ENCODE measurements around the gene CHIA.

Gene CHIA

DNA sequence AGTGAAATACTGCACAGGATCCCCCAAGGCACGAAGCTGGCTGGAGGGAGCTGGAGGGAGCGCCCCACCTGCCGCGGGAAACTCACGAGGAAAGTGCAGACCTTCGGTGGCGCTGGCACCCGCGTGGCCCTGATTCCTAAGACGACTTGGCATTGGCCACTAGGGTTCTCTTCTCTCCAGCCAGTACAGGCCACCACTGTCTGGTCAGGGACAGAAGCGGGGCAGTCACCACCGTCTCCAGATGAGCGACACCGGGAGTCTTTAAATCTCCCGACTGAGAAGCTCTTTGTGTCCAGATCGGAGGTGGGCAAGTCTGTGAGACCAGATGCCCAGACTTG, 19.2 kb upstream of the CHIA start:
- Histone ChIP-seq H3K9me3 (ENCODE audit: low read length) (no peaks in the 10 kb centered on the region), H3K4me3 (ENCODE audit: low read length) (no peak overlapping the region), H2AFZ (ENCODE audit: low read depth, low read length) (no peak overlapping the region), H3K36me3 (ENCODE audit: insufficient read depth, low read length) (no peaks in the 10 kb centered on the region), H3K4me1 (ENCODE audit: insufficient read depth, low read length) (no peaks in the 10 kb centered on the region), H3K27me3 (ENCODE audit: insufficient read depth, low read length) (peaks cover 2% of the 10 kb centered on the region)

DNA sequence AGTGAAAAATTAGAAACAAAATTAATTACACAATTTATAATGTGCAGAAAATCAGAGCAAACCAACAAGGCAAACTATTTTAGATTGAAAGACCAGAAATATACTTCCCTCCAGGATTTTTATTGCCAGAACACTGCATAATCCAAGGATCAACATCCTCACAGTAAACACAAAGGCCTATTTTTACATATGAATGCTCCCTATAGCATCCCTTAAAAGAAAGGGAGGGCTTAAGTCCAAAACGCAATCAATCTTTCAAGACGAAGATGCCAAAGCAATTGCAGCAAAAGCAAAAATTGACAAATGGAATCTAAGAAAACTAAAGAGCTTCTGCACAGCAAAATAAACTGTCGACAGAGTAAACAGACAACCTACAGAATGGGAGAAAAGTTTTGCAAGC, 18.6 kb upstream of the CHIA start:
- no peaks in the 10 kb centered on the region for H3K4me1 ChIP-seq (ENCODE audit: insufficient read depth, low read length)
- no peaks in the 10 kb centered on the region for H3K36me3 ChIP-seq (ENCODE audit: insufficient read depth, low read length)
- no peak overlapping the region for H3K4me3 ChIP-seq (ENCODE audit: low read length)
- H2AFZ ChIP-seq (ENCODE audit: low read depth, low read length), result no peak overlapping the region
- H3K9me3 ChIP-seq (ENCODE audit: low read length), result no peaks in the 10 kb centered on the region
- H3K27me3 ChIP-seq (ENCODE audit: insufficient read depth, low read length), result peaks cover 2% of the 10 kb centered on the region

DNA sequence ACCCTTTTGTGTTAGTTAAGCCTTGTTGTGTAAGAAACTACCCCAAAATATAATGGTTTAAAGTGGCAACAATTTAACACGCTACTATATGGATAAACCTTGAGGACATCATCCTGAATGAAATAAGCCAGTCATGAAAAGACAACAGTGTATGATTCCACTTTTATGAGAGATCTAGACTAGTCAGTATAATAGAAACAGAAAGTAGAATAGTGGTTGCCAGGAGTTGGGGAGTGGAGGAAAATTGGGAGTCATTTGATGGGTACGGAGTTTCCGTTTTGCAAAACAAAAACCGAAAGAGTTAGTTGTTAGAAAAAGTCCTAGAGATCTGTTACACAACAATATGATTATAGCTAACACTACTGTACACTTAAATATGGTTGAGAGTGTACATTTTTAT, 16.0 kb upstream of the CHIA start:
- H3K9me3 ChIP-seq (ENCODE audit: low read length), result no peaks in the 10 kb centered on the region
- H2AFZ ChIP-seq (ENCODE audit: low read depth, low read length), result no peak overlapping the region
- H3K4me3 ChIP-seq (ENCODE audit: low read length), result no peak overlapping the region
- H3K36me3 ChIP-seq (ENCODE audit: insufficient read depth, low read length), result no peaks in the 10 kb centered on the region
- peaks cover 2% of the 10 kb centered on the region for H3K27me3 ChIP-seq (ENCODE audit: insufficient read depth, low read length)
- no peaks in the 10 kb centered on the region for H3K4me1 ChIP-seq (ENCODE audit: insufficient read depth, low read length)

DNA sequence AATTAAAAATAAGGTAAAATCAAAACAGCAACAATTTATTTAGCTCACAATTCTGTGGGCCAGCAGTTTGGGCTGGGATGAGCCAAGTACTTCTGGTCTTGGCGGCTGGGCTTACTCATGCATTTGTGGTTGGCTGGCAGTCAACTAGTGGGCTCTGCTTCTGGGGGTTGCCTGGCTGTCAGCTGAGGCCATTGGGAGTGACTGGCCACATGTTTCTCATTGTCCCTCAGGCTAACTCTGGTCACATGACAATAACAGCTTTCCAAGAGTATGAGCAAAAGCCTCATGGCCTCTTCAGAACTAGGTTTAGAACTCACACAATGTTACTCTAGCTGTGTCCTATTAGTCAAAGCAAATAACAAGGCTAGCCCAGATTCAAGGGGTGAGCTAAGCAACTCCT, 15.6 kb upstream of the CHIA start:
- peaks cover 2% of the 10 kb centered on the region for H3K27me3 ChIP-seq (ENCODE audit: insufficient read depth, low read length)
- no peaks in the 10 kb centered on the region for H3K36me3 ChIP-seq (ENCODE audit: insufficient read depth, low read length)
- no peak overlapping the region for H3K4me3 ChIP-seq (ENCODE audit: low read length)
- no peaks in the 10 kb centered on the region for H3K4me1 ChIP-seq (ENCODE audit: insufficient read depth, low read length)
- no peaks in the 10 kb centered on the region for H3K9me3 ChIP-seq (ENCODE audit: low read length)
- H2AFZ ChIP-seq (ENCODE audit: low read depth, low read length), result no peak overlapping the region

DNA sequence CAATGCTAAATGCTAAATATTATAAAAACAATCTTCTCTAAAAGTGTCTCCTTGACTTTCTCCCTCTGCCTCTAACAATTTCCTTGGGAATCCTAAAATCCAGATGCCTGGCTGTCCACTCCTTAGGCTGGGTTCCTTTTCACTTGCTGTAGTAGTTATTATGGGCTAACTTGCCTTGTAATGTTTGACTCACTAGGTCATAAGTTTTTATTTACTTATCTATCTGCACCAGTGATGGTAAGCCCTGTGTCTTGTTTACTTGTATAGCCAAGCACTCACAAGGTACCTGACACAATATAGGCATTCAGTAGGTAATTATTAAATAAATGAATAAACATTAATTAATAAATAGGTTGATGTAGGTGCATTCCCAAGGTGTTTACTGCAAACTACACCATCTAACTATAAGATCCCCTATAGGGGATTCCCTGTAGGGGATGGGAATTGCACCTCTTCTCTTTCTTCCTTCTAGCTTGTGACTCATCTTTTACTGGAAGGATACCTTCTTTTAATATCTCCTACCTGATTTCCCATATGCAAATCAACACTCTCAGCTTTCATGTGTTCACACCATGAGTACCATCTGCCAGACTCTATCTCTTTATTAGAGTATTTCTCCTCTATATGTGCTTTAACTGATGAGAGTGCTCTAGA, 14.7 kb upstream of the CHIA start:
- no peak overlapping the region for H3K4me3 ChIP-seq (ENCODE audit: low read length)
- no peaks in the 10 kb centered on the region for H3K36me3 ChIP-seq (ENCODE audit: insufficient read depth, low read length)
- H3K27me3 ChIP-seq (ENCODE audit: insufficient read depth, low read length), result peaks cover 4% of the 10 kb centered on the region
- H2AFZ ChIP-seq (ENCODE audit: low read depth, low read length), result no peak overlapping the region
- no peaks in the 10 kb centered on the region for H3K4me1 ChIP-seq (ENCODE audit: insufficient read depth, low read length)
- H3K9me3 ChIP-seq (ENCODE audit: low read length), result no peaks in the 10 kb centered on the region

DNA sequence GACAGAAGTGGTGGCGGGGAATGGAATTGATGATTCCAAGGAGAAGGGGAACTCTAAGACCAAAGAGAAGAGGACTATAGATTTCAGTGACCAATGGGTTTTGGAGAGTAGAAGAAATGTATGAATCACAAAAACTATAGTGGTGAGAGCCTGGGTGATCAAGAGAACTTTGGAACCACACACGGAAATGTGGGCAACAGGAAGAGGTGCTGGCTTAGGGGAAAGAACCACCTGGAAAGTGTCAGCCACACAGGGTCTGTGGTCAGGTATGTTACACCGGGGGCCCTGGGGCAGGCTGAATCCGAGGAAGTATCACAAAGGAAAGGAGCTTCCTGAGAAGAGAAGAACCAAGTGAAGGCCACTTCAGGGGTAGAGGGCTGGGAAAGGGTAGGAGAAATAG, 11.5 kb upstream of the CHIA start:
- Histone ChIP-seq H3K27me3 (ENCODE audit: insufficient read depth, low read length) (peaks cover 2% of the 10 kb centered on the region), H3K9me3 (ENCODE audit: low read length) (no peaks in the 10 kb centered on the region), H3K4me3 (ENCODE audit: low read length) (no peak overlapping the region), H2AFZ (ENCODE audit: low read depth, low read length) (no peak overlapping the region), H3K36me3 (ENCODE audit: insufficient read depth, low read length) (no peaks in the 10 kb centered on the region), H3K4me1 (ENCODE audit: insufficient read depth, low read length) (no peaks in the 10 kb centered on the region)

DNA sequence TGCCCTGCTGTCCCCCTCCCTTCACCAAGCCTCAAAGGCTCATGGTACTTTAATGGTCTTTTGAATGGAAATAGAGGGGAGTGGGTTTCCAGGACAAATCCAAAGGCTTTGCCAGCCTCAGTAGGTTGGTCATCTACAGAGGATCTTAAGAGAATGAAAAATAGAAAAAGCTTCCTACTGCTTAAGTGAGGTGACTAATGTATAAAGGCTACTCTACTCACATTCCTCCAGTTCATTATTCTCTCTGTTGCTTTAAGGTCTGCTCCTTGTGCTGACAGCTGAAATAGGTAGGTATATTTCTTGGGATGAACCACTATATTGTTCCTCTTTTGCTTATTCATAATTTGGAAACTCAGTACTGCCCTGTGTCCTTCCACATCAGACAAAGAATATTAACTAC, 10.4 kb upstream of the CHIA start:
- Histone ChIP-seq H3K4me1 (ENCODE audit: insufficient read depth, low read length) (no peaks in the 10 kb centered on the region), H3K36me3 (ENCODE audit: insufficient read depth, low read length) (no peaks in the 10 kb centered on the region), H3K4me3 (ENCODE audit: low read length) (no peak overlapping the region), H3K27me3 (ENCODE audit: insufficient read depth, low read length) (peaks cover 2% of the 10 kb centered on the region), H2AFZ (ENCODE audit: low read depth, low read length) (no peak overlapping the region), H3K9me3 (ENCODE audit: low read length) (no peaks in the 10 kb centered on the region)

DNA sequence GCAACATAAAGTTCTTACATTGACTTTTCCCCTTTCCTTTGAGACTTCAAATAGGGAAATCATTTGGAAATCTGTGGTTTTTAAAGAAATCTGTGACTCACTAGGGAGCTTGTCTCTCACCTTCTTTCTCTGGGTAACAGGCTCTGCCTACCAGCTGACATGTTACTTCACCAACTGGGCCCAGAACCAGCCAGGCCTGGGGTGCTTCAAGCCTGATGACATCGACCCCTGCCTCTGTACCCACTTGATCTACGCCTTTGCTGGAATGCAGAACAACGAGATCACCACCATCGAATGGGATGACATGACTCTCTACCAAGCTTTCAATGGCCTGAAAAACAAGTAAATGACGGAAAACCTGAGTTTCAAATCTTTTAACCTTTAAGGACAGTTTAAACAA, 9.2 kb upstream of the CHIA start:
- H3K4me3 ChIP-seq (ENCODE audit: low read length), result no peak overlapping the region
- no peaks in the 10 kb centered on the region for H3K4me1 ChIP-seq (ENCODE audit: insufficient read depth, low read length)
- H3K36me3 ChIP-seq (ENCODE audit: insufficient read depth, low read length), result no peaks in the 10 kb centered on the region
- no peaks in the 10 kb centered on the region for H3K9me3 ChIP-seq (ENCODE audit: low read length)
- H3K27me3 ChIP-seq (ENCODE audit: insufficient read depth, low read length), result peaks cover 2% of the 10 kb centered on the region
- H2AFZ ChIP-seq (ENCODE audit: low read depth, low read length), result no peak overlapping the region

DNA sequence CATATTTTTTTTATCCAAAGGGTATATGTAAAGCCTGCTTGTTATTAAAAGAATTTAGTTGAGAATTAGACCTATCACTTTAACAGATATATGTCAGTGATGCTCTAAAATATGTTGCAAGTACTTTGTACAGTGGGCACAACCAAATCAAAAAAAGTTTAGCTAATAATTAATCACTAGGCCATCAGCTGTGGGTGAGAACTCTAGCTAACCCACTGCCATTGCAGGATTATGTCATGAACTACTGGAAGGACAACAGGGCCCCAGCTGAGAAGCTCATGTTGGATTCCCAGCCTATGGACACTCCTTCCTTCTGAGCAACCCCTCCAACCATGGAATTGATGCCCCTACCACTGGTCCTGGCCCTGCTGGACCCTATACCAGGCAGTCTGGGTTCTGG, 6.8 kb upstream of the CHIA start:
- Histone ChIP-seq H3K36me3 (ENCODE audit: insufficient read depth, low read length) (no peaks in the 10 kb centered on the region), H3K4me1 (ENCODE audit: insufficient read depth, low read length) (no peaks in the 10 kb centered on the region), H2AFZ (ENCODE audit: low read depth, low read length) (no peak overlapping the region), H3K27me3 (ENCODE audit: insufficient read depth, low read length) (peaks cover 6% of the 10 kb centered on the region), H3K4me3 (ENCODE audit: low read length) (no peak overlapping the region), H3K9me3 (ENCODE audit: low read length) (no peaks in the 10 kb centered on the region)

DNA sequence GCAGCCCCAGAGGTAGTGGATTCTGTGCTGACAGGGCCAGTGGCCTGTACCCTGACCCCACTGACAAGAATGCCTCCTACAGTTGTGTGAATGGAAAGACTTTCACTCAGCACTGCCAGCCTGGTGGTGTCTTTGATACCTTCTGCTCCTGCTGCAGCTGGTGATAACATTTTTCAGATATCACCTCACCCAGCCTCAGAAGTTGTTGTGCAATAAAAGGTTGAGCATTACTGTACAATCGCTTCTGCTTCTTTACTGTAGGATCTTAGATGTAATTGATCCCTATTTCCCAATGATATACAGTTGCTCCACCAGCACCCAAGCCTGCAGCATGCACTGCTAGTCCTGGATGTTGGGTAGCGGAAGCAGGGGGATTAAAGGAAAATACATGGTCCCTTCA, 4.8 kb upstream of the CHIA start:
- Histone ChIP-seq H3K9me3 (ENCODE audit: low read length) (no peaks in the 10 kb centered on the region), H3K4me3 (ENCODE audit: low read length) (no peak overlapping the region), H3K27me3 (ENCODE audit: insufficient read depth, low read length) (peaks cover 4% of the 10 kb centered on the region), H3K36me3 (ENCODE audit: insufficient read depth, low read length) (no peaks in the 10 kb centered on the region), H3K4me1 (ENCODE audit: insufficient read depth, low read length) (no peaks in the 10 kb centered on the region), H2AFZ (ENCODE audit: low read depth, low read length) (no peak overlapping the region)

DNA sequence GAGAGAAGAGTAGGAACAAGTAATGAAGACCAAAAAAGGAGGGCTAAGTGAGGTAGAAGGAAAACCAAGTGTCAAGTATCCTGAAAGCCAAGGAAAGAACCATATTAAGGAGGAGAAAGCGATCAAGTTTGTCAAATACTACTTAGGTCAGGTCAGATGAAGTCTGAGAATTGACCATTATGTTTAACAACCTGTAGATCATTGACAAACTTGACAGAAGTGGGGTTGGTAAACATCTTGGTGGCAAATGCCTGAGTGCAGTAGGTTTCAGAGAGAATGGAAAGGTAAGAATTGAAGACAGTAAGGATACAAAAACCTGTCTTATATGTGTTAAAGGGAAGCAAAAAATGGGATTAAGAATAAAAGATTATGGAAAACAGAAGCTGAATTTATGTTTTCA, 3.7 kb upstream of the CHIA start:
- Histone ChIP-seq H2AFZ (ENCODE audit: low read depth, low read length) (no peak overlapping the region), H3K9me3 (ENCODE audit: low read length) (no peaks in the 10 kb centered on the region), H3K4me3 (ENCODE audit: low read length) (no peak overlapping the region), H3K27me3 (ENCODE audit: insufficient read depth, low read length) (peaks cover 4% of the 10 kb centered on the region), H3K4me1 (ENCODE audit: insufficient read depth, low read length) (no peaks in the 10 kb centered on the region), H3K36me3 (ENCODE audit: insufficient read depth, low read length) (no peaks in the 10 kb centered on the region)

DNA sequence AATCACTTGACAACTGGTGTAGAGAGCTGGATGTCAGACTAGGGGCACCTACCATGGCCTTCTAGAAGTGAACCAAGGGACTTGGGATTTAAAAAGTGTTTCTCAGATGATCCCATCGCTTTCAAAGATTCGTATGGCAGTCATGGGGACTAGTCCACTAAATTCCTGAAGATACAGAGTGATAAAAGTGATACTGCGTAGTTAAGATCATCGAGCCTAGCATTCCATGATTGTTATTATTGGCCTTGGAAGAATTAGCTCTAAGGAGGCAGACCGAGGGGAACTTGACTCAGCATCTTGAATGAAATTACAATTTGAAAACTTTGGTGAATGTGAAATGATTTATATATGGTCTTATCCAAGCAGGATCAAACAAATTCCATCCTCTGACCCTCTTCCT, 1.3 kb upstream of the CHIA start:
- Histone ChIP-seq H3K4me3 (ENCODE audit: low read length) (no peak overlapping the region), H3K4me1 (ENCODE audit: insufficient read depth, low read length) (no peaks in the 10 kb centered on the region), H3K27me3 (ENCODE audit: insufficient read depth, low read length) (peaks cover 4% of the 10 kb centered on the region), H2AFZ (ENCODE audit: low read depth, low read length) (no peak overlapping the region), H3K36me3 (ENCODE audit: insufficient read depth, low read length) (no peaks in the 10 kb centered on the region), H3K9me3 (ENCODE audit: low read length) (no peaks in the 10 kb centered on the region)

DNA sequence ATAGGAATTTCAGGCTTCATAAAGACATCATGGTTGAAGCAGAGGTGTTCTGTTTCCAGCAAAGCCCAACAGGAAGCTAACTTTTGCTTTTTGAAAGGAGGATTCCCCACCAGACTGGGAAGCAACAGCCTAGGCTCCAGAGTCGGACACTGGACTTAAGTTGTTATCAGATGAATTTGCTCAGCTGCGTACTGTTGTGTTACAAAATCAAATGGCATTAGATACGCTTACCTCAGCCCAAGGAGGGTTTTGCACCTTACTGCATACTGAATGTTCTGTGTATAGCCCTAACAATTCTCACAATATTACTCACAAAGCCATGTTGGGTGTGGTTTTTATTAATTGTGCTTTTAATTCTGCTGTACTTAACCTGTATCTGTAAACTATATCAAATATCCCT, 547 bp upstream of the CHIA start:
- no peaks in the 10 kb centered on the region for H3K4me1 ChIP-seq (ENCODE audit: insufficient read depth, low read length)
- peaks cover 4% of the 10 kb centered on the region for H3K27me3 ChIP-seq (ENCODE audit: insufficient read depth, low read length)
- no peak overlapping the region for H3K4me3 ChIP-seq (ENCODE audit: low read length)
- no peaks in the 10 kb centered on the region for H3K9me3 ChIP-seq (ENCODE audit: low read length)
- H2AFZ ChIP-seq (ENCODE audit: low read depth, low read length), result no peak overlapping the region
- H3K36me3 ChIP-seq (ENCODE audit: insufficient read depth, low read length), result no peaks in the 10 kb centered on the region

DNA sequence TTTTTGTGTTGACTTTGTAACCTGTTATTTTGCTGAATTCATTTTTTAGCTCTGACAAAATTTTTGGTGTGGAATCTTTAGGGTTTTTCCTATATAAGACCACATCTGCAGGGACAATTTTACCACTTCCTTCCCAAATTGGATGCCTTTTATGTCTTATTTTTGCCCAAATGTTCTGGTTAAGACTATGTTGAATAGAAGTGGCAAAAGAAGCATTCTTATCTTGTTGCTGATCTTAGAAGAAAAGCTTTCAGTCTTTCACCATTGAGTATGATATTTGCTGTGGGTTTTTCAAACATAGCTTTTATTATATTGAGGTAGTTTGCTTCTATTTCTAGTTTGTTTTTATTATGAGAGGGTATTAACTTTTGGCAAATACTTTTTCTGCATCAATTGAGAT, 3.7 kb downstream of the CHIA start:
- Histone ChIP-seq H3K9me3 (ENCODE audit: low read length) (no peaks in the 10 kb centered on the region), H3K36me3 (ENCODE audit: insufficient read depth, low read length) (no peaks in the 10 kb centered on the region), H2AFZ (ENCODE audit: low read depth, low read length) (no peak overlapping the region), H3K27me3 (ENCODE audit: insufficient read depth, low read length) (peaks cover 2% of the 10 kb centered on the region), H3K4me1 (ENCODE audit: insufficient read depth, low read length) (no peaks in the 10 kb centered on the region), H3K4me3 (ENCODE audit: low read length) (no peak overlapping the region)

Measured in neuron (in vitro differentiated cells).